Stimulated activated naive CD4-positive, alpha-beta T cell (primary cell): ENCODE results near the gene B3GNT3.
"Not testable (repeated sequence)": the region's sequence is repeated elsewhere in the genome, so short reads cannot be mapped to it uniquely, and the experiment has no call there.

Source experiments
- DNase-seq, 6 experiments: peaks; one replicate each; lab custom pipeline; 2025; lab: John Stamatoyannopoulos, UW

B3GNT3 gene

DNA sequence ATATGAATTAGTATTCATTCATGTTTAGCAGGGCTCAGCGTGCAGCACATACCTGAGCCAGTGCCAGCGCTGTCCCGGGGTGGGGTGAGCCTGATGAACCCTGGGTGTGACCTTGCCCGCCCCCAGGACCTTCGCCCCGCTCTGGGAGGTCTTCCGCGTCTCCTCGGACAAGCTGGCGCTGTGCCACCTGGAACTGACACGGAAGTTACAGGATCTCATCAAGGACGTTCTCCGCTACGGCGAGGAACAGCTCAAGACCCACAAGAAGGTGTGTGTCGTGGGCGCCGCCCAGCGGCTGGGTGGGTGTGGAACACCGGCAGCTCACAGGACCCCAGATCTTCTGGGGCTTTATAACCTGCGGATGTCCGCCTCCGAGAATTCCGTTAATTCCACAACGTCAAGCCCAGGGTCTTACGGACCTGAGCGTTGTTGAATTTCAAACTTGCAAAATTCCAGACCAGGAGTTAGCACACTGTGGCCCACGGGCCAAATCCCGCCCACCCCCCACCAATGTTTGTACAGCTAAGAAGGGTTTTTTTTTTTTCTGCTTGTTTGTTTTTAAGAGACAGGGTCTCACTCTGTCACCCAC lies 28.3 kb upstream of the B3GNT3 start:
- peak in 2 of 6 experiments; percentile 20 to 40 for DNase-seq

- DNase-seq: no peak
Observed at GRCh38 chr19:17767559-17767958, 27.4 kb upstream of the B3GNT3 start.

DNA sequence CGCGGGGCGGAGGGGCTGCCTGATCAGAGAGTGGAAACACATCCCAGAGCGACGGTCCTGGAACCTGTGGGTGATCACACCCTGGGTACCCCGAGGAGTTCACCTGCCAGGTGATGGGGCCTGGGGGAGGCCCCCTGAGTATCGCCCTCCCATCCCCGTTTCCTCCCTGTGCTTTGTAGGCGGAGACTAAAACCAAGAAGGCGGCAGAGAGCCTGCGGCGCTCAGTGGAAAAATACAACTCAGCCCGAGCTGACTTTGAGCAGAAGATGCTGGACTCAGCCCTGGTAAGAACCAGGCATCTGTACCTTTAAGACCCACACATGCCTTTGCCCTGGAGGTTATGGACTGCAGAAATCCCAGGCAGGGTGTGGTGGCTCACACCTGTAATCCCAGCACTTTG lies 24.3 kb upstream of the B3GNT3 start:
- DNase-seq: no peak

- DNase-seq: no peak
Observed at GRCh38 chr19:17772172-17772571, 22.8 kb upstream of the B3GNT3 start.

- peak in 4 of 6 experiments; percentile 6 to 22 (median 18) for DNase-seq
Observed at GRCh38 chr19:17775245-17775927, 19.6 kb upstream of the B3GNT3 start.

DNA sequence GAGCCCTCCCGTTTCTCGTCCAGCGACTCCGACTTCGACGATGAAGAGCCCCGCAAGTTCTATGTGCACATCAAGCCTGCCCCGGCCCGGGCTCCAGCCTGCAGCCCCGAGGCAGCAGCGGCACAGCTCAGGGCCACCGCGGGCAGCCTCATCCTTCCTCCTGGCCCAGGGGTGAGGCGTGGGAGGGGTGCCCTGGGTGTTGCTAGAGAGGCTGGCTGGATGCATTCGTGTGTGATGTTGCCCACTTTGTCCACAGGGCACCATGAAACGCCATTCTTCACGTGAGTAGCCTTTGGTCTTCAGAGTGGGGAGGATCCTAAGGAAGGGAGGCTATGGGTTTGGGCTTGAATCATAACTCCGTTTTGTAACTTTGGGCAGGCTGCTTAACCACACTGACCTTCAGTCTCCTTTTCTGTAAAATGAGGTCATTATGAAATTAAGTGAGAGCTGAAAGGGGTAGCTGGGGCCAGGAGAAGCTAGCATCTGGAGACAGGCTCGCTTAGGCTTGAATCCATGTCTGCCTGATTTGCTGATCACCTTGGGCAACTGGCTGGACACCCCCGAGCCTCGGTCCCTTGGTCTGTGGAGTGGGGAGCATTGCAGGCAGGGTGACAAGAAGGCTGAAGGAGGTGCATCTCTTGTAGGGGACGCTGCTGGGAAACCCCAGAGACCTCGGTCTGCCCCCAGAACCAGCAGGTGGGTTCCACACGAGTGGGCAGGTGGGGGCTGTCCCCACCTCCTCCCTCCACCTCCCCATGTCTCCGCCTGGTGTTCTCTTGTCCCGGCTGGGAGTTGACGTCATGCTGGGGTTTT lies 18.7 kb upstream of the B3GNT3 start:
- DNase-seq: no peak

- DNase-seq: not testable (repeated sequence)
Observed at GRCh38 chr19:17777840-17778239, 17.1 kb upstream of the B3GNT3 start.

DNA sequence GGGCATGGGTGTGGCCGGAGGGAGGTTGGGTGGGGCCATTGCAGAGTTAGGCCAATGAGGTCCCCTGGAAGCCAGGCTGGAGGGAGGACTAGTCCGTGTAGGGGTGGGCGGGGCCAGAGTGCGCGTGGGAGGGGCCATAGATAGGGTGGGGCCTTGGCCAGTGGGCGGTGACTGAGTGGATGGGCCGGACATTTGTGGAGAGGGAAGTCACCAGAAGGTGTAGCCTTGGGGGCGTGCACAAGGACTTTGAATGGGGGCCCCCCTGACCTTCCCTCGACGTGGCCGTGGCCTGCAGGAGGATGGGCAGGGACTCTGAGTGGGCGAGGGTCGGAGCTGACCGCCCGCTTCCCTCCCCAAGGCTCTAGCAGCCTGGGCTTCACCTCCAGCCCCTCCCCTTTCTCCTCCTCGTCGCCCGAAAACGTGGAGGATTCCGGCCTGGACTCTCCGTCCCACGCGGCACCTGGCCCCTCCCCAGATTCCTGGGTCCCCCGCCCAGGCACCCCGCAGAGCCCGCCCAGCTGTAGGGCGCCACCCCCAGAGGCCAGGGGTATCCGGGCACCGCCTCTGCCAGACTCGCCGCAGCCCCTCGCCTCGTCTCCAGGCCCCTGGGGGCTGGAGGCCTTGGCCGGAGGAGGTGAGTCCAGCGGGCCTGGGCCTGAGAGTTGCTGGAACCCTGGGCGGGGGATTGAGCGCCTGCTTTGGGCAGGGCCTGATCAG lies 16.5 kb upstream of the B3GNT3 start:
- DNase-seq: peak in 2 of 6 experiments; percentile 21 to 27

GRCh38 chr19:17778968-17779929 lies 15.7 kb upstream of the B3GNT3 start:
- no peak for DNase-seq

- DNase-seq: no peak
Observed at GRCh38 chr19:17780781-17781180, 14.2 kb upstream of the B3GNT3 start.

DNA sequence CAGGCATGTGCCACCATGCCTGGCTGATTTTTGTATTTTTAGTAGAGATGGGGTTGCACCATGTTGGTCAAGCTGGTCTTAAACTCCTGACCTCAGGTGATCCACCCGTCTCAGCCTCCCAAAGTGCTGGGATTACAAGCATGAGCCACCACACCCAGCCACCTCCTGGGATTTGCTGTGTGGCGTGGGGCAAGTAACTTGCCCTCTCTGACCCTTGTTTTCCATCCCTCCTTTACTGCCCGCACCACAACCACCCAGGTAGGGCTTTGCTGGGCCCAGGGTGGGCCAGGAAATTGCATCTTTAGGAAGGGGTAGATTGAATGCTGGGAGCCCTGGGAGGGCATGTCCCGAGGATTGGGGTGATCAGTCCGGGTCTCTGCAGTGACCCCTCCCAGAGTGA lies 11.2 kb upstream of the B3GNT3 start:
- DNase-seq: not testable (repeated sequence)

- DNase-seq: peak; percentile 50 to 84 (median 64)
Observed at GRCh38 chr19:17784201-17785008, 10.5 kb upstream of the B3GNT3 start.

DNA sequence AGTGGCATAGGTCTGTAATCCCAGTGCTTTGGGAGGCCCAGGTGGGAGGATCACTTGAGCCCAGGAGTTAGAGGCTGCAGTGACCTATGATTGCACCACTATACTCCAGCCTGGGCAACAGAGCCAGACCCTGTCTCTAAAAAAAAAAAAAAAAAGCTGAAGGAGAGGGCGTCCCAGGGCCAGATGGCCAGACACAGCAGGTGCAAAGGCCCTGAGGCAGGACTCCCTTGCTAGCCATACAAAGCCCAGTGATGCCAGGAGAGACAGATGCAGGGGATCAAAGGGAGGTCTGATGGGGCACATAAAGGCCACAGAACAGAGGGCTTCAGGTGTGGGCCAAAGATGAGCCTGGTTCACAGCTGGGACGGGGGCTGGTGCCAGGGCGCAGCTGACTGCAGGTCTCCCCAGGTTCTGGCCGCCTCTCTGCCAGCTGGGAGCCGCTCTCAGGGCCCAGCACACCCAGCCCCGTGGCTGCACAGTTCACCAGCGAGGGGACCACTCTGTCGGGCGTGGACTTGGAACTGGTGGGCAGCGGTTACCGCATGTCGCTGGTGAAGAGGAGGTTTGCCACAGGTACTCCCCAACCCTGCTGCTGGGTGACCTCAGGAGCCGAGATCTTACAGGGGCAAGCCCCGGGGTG lies 7.5 kb upstream of the B3GNT3 start:
- no peak for DNase-seq

GRCh38 chr19:17788632-17789031 lies 6.3 kb upstream of the B3GNT3 start:
- DNase-seq: no peak

DNA sequence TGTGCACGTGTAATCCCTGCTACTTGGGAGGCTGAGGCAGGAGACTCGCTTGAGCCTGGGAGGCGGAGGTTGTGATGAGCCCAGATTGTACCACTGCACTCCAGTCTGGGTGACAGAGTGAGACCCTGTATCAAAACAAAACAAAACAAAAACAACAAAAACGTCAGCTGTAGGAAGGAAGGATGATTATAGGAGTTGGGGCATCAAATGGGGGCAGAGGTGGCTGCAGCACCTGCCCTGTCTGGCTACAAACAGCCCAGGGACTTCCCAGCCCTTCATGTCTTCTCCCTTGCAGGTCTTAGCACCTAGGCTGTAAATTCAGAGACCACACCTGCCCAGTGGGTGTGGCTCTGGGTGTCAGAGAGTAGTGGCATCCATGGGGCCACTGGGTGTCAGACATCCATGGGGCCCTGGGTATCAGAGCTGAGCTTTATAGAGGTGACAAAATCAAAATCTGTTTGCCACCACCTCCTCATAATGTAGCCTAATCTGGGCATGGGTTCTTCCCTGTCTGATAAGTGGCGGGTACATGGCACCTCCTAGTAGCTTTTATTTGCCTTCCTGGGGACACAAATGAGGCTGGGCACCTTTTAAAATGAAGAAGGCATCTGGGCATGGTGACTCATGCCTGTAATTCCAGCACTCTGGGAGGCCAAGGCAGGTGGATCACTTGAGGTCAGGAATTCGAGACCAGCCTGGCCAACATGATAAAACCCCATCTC lies 4.7 kb upstream of the B3GNT3 start:
- DNase-seq: peak in 2 of 6 experiments; percentile 16 to 17

DNA sequence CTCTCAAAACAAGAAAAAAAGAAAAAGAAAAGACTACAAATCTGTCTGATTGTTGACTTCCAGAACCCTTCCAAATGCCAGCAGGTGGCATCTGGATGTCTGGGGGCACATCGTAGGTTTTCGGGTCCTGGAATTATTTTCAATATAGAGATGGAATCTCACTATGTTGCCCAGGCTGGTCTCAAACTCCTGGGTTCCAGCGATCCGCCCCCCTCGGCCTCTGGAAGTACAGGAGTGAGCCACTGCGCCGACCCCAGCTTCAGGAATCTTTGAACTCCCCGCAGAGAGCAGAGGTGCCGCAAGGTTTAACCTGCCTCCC lies 567 bp upstream of the B3GNT3 start:
- no peak for DNase-seq

DNA sequence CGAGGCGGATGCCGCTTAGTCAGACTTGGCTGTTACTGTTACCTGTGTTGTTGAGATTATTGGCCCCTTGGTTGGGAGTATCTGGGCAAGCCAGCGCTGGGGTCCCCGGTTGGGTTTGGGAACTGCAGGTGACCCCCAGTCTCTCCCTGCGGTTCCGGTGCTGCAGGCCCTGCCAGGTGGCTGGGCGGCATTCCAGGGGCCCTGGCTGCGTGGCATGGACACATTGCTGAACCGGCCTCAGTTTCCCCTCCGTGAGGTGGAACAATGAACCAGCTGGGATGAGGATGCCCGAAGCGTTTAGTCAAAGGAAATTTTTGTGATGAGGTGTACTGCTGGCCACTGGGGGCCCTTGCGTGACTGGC lies 538 bp downstream of the B3GNT3 start:
- no peak for DNase-seq

DNA sequence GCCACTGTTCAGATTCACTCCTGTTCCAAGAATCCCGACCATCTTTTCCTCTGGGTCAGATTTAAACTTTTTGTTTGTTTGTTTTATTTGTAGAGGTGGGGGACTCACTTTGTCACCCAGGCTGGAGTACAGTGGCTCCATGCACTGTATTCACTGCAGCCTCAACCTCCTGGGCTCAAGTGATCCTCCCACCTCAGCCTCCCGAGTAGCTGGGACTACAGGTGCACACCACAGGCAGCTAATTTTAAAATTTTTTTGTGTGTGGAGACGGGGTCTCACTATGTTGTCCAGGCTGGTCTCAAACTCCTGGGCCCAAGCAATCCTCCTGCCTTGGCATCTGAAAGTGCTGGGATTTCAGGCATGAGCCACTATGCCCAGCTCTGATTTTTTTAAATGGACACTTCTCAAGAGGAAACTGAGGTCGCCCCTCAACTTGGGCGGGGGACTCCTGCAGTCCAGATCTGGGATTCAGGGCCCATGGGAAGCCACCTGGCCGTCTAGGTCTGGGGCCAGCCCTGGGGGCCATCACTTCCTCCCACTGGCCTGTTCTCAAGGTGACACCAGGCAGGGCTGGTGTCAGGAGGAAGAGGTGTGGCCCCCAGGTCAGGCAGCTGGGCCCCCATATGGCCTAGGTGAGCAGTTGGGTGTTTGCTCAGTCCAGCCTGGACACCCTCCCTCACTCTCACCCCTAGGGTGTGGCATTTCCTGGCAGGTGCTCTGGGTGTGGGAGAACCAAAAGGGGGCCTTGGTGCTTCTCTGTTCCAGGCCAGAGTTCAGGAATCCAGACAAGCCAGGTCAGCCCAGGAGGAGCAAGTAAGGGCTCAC lies 1.3 kb downstream of the B3GNT3 start:
- DNase-seq: no peak
